OCI-LY1 (cell line): ENCODE measurements around the gene SLC25A26.

Experiments used
- H2AFZ ChIP-seq: fragments of 200-600 bp; sonication (generic), shearing (Covaris generic); 2 replicates; pipeline ENCODE4 v1.6.0; 2014; ENCODE audit warnings: antibody characterized with exemption, mild to moderate bottlenecking, low read length
- H3F3A ChIP-seq: fragments of 200-600 bp; sonication (generic), shearing (Covaris generic); 2 replicates; pipeline ENCODE4 v1.6.0; 2014; ENCODE audit warnings: mild to moderate bottlenecking, antibody characterized with exemption, low read length, moderate library complexity; ENCODE audit not compliant: insufficient read depth
- H3K27ac ChIP-seq: fragments of 200-600 bp; sonication (generic); 2 replicates; pipeline ENCODE4 v1.5.1; 2014; ENCODE audit warnings: low read length, mixed run types, mild to moderate bottlenecking, low read depth; ENCODE audit not compliant: poor library complexity, severe bottlenecking
- H3K27me3 ChIP-seq: fragments of 200-600 bp; sonication (generic); 2 replicates; pipeline ENCODE4 v1.6.0; 2014; ENCODE audit warnings: antibody characterized with exemption, mild to moderate bottlenecking, low read length, moderate library complexity; ENCODE audit not compliant: insufficient read depth
- H3K36me3 ChIP-seq: fragments of 200-600 bp; sonication (generic); 2 replicates; pipeline ENCODE4 v1.6.1; 2014; ENCODE audit warnings: mild to moderate bottlenecking, antibody characterized with exemption, low read length, moderate library complexity, mixed read lengths; ENCODE audit not compliant: insufficient read depth
- H3K4me1 ChIP-seq: fragments of 200-600 bp; sonication (generic); 2 replicates; pipeline ENCODE4 v1.5.1; 2014; ENCODE audit warnings: mild to moderate bottlenecking, low read length, moderate library complexity; ENCODE audit not compliant: insufficient read depth, severe bottlenecking
- H3K4me2 ChIP-seq: fragments of 200-600 bp; sonication (generic), shearing (Covaris generic); 2 replicates; pipeline ENCODE4 v1.6.1; 2014; ENCODE audit warnings: low read length
- H3K4me3 ChIP-seq: fragments of 200-600 bp; sonication (generic); 2 replicates; pipeline ENCODE4 v1.5.1; 2014; ENCODE audit warnings: low read length, low read depth, mild to moderate bottlenecking, mixed read lengths; ENCODE audit not compliant: poor library complexity, severe bottlenecking
- H3K79me2 ChIP-seq: fragments of 200-600 bp; shearing (Covaris generic); 2 replicates; pipeline ENCODE4 v1.6.1; 2016; ENCODE audit warnings: mixed run types, low read length, mixed read lengths; ENCODE audit not compliant: insufficient read depth
- H3K9ac ChIP-seq: fragments of 200-600 bp; sonication (generic), shearing (Covaris generic); 2 replicates; pipeline ENCODE4 v1.6.1; 2014; ENCODE audit warnings: mild to moderate bottlenecking, low read length, mixed read lengths
- H3K9me2 ChIP-seq: fragments of 200-600 bp; sonication (generic), shearing (Covaris generic); 2 replicates; pipeline ENCODE4 v1.6.1; 2014; ENCODE audit warnings: low read depth, mild to moderate bottlenecking, low read length, mixed read lengths
- H3K9me3 ChIP-seq: fragments of 200-600 bp; shearing (Covaris generic); 2 replicates; pipeline ENCODE4 v1.6.1; 2014; ENCODE audit warnings: low read length, mixed read lengths
- H4K20me1 ChIP-seq: fragments of 200-600 bp; sonication (generic), shearing (Covaris generic); 2 replicates; pipeline ENCODE4 v1.6.0; 2016; ENCODE audit warnings: mild to moderate bottlenecking, low read length; ENCODE audit not compliant: insufficient read depth
- EZH2 ChIP-seq: fragments of 200-600 bp; sonication (generic), shearing (Covaris generic); IDR thresholded peaks from 2 replicates; pipeline ENCODE4 v1.8.0; 2017; ENCODE audit warnings: borderline replicate concordance, mixed run types, mild to moderate bottlenecking, antibody characterized with exemption, low read length, moderate library complexity, mixed read lengths
- TF ChIP-seq, protein P1 (sequence below): fragments of 200-600 bp; sonication (generic), shearing (Covaris generic); IDR thresholded peaks from 2 replicates; pipeline ENCODE4 v1.5.1; 2017; ENCODE audit warnings: mild to moderate bottlenecking, antibody characterized with exemption, low read length, moderate library complexity, mixed read lengths

The SLC25A26 gene

DNA sequence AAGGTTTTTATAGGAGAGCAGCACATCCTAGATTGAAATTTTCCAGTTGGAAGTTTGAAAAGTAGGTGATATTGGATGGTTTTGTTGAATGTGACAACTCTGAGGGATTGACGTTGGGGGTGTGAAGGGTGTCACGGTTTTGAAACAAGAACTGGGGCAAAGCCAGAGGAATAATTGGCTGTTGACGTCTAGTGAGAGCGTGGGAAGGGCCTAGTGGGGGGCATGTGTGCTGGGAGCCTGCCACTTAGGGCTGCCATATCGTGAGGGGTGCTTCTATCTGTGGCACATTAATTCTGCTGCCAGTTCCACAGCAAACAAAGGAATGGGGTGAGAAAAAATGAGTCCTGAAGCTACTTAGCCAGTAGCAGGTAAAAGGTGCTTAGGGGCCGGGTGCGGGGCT is 150.6 kb downstream of the SLC25A26 start:
- Histone ChIP-seq H3K4me3 (no peak overlapping the region), H3K9ac (no peak overlapping the region)
- TF ChIP-seq EZH2 = no peak
- TF ChIP-seq, protein P1, sequence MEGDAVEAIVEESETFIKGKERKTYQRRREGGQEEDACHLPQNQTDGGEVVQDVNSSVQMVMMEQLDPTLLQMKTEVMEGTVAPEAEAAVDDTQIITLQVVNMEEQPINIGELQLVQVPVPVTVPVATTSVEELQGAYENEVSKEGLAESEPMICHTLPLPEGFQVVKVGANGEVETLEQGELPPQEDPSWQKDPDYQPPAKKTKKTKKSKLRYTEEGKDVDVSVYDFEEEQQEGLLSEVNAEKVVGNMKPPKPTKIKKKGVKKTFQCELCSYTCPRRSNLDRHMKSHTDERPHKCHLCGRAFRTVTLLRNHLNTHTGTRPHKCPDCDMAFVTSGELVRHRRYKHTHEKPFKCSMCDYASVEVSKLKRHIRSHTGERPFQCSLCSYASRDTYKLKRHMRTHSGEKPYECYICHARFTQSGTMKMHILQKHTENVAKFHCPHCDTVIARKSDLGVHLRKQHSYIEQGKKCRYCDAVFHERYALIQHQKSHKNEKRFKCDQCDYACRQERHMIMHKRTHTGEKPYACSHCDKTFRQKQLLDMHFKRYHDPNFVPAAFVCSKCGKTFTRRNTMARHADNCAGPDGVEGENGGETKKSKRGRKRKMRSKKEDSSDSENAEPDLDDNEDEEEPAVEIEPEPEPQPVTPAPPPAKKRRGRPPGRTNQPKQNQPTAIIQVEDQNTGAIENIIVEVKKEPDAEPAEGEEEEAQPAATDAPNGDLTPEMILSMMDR = no peak

GRCh38 chr3:66372681-66373350 is 152.0 kb downstream of the SLC25A26 start:
- Histone ChIP-seq H3K4me3 (no peak overlapping the region), H3K36me3 (peaks cover 4% of the 10 kb centered on the region; the same call in 1 of the 2 replicates), H3K4me2 (no peak overlapping the region), H3K79me2 (no peaks in the 10 kb centered on the region), H3K27me3 (no peaks in the 10 kb centered on the region), H3K27ac (no peak overlapping the region), H4K20me1 (no peaks in the 10 kb centered on the region), H3K9ac (no peak overlapping the region), H2AFZ (no peak overlapping the region), H3F3A (no peaks in the 10 kb centered on the region), H3K9me2 (no peaks in the 10 kb centered on the region), H3K9me3 (no peaks in the 10 kb centered on the region), H3K4me1 (no peaks in the 10 kb centered on the region)
- TF ChIP-seq EZH2 = no peak
- TF ChIP-seq, protein P1 = peak; percentile 28; the same call in 1 of the 2 replicates

More for the DNA sequence above, 150.6 kb downstream of the SLC25A26 start:
- Histone ChIP-seq H3K4me2 (no peak overlapping the region), H3K27ac (no peak overlapping the region), H3K36me3 (no peaks in the 10 kb centered on the region), H3K27me3 (no peaks in the 10 kb centered on the region), H3K4me1 (no peaks in the 10 kb centered on the region), H2AFZ (no peak overlapping the region), H3K79me2 (no peaks in the 10 kb centered on the region), H3F3A (no peaks in the 10 kb centered on the region), H4K20me1 (no peaks in the 10 kb centered on the region), H3K9me2 (no peaks in the 10 kb centered on the region), H3K9me3 (no peaks in the 10 kb centered on the region)

- TF ChIP-seq EZH2 = no peak
- TF ChIP-seq, protein P1 = no peak
- H3K27me3 ChIP-seq = no peaks in the 10 kb centered on the region
These were observed 155.8 kb downstream of the SLC25A26 start for GRCh38 chr3:66376568-66376967.

More at GRCh38 chr3:66376568-66376967, 155.8 kb downstream of the SLC25A26 start:
- Histone ChIP-seq H2AFZ (no peak overlapping the region), H3K4me3 (no peak overlapping the region), H3K79me2 (no peaks in the 10 kb centered on the region), H3K4me1 (no peaks in the 10 kb centered on the region), H4K20me1 (no peaks in the 10 kb centered on the region), H3K9me2 (no peaks in the 10 kb centered on the region), H3K36me3 (peaks cover 33% of the 10 kb centered on the region; the same call in 1 of the 2 replicates), H3K4me2 (no peak overlapping the region), H3K27ac (no peak overlapping the region), H3K9ac (no peak overlapping the region), H3K9me3 (no peaks in the 10 kb centered on the region), H3F3A (no peaks in the 10 kb centered on the region)
